HepG2 (cell line): ENCODE results near the gene CSTPP1. TPM values are rescaled to one million over a fixed set of nuclear protein-coding genes. Genes with fewer than 3 reads are reported as not detected.

Experiments used
- ATAC-seq: fragments of 200-7000 bp; cut with Tn5 transposase; 3 replicates; pipeline ENCODE4 v1.9.1; 2020; ENCODE audit warnings: mild to moderate bottlenecking, moderate library complexity
- BruUV-seq: library from RNA; stranded (reverse); fragments of 400-500 nt; replicated peaks from 2 replicates; lab custom pipeline; 2021; lab: Mats Ljungman, UMichigan
- CTCF ChIA-PET: fragments of 300-600 bp; formaldehyde crosslinking; extraction: SDS; loops from one replicate; lab custom pipeline; 2021; ENCODE audit warnings: low total read pairs, inconsistent platforms, low intra/inter-chr PET ratio; lab: Yijun Ruan, JAX
- POLR2A ChIA-PET: fragments of 350-600 bp; sonication (Branson Sonifier 250); formaldehyde crosslinking; loops from one replicate; lab custom pipeline; 2020; ENCODE audit warnings: antibody characterized with exemption, inconsistent platforms; lab: Yijun Ruan, JAX
- DNase-seq: peaks from one replicate; pipeline ENCODE4 v3.0.0-alpha.2; 2015; ENCODE audit warnings: low spot score
- FAIRE-seq: peaks from 3 replicates; lab custom pipeline; 2011; peaks lifted over from hg19 to GRCh38; lab: Jason Lieb, UNC
- H2AFZ ChIP-seq: one replicate; pipeline ENCODE4 v1.6.1; 2011; ENCODE audit warnings: low read length, inconsistent platforms
- H3K27ac ChIP-seq: fragments of 300-600 bp; 3 replicates; pipeline ENCODE4 v1.8.0; 2011; ENCODE audit warnings: mixed run types, mild to moderate bottlenecking, mixed read lengths, low read length, inconsistent platforms; ENCODE audit not compliant: insufficient read depth; ENCODE audit errors: extremely low read length
- H3K27me3 ChIP-seq, 2 experiments: fragments of 200-600 bp in 1 of 2; 2 replicates in 1 of 2; 3 replicates in 1 of 2; pipeline versions ENCODE4 v1.6.0 to v1.8.0; 2011; ENCODE audit warnings: low read length in 2 of 2, mild to moderate bottlenecking in 2 of 2, moderate library complexity in 2 of 2, inconsistent platforms in 1 of 2; ENCODE audit not compliant: insufficient read depth in 2 of 2, control insufficient read depth in 1 of 2
- H3K36me3 ChIP-seq, 2 experiments: fragments of 200-600 bp in 1 of 2; replicated peaks in 1 of 2; 2 replicates in 1 of 2; 3 replicates in 1 of 2; pipeline versions ENCODE4 v1.5.1 to v1.8.0; 2011; ENCODE audit warnings: low read length in 2 of 2, inconsistent platforms in 1 of 2; ENCODE audit not compliant: insufficient read depth in 2 of 2, control insufficient read depth in 1 of 2
- H3K4me1 ChIP-seq: 2 replicates; pipeline ENCODE4 v1.5.1; 2012; ENCODE audit warnings: low read length, inconsistent platforms; ENCODE audit not compliant: insufficient read depth
- H3K4me2 ChIP-seq: 2 replicates; pipeline ENCODE4 v1.6.0; 2011; ENCODE audit warnings: low read depth, low read length, inconsistent platforms
- H3K4me3 ChIP-seq, 3 experiments: fragments of 200-600 bp in 1 of 3; sonication (generic), shearing (Covaris generic) in 1 of 3; replicated peaks in 1 of 3; 2 replicates each; pipeline ENCODE4 v1.5.1; 2011 to 2016; ENCODE audit warnings: low read length in 3 of 3, inconsistent platforms in 2 of 3, low read depth in 2 of 3, mild to moderate bottlenecking in 2 of 3, control low read depth in 1 of 3, mixed read lengths in 1 of 3; ENCODE audit not compliant: insufficient read depth in 1 of 3
- H3K79me2 ChIP-seq: one replicate; pipeline ENCODE4 v1.6.1; 2011; ENCODE audit warnings: low read length, inconsistent platforms; ENCODE audit not compliant: insufficient read depth
- H3K9ac ChIP-seq: 2 replicates; pipeline ENCODE4 v1.6.0; 2011; ENCODE audit warnings: mild to moderate bottlenecking, low read depth, low read length, inconsistent platforms; ENCODE audit not compliant: insufficient read depth
- H3K9me3 ChIP-seq: 2 replicates; pipeline ENCODE4 v1.5.1; 2012; ENCODE audit warnings: mild to moderate bottlenecking, low read length
- H4K20me1 ChIP-seq: 2 replicates; pipeline ENCODE4 v1.6.0; 2011; ENCODE audit warnings: inconsistent platforms, mild to moderate bottlenecking, low read length, moderate library complexity; ENCODE audit not compliant: insufficient read depth
- ATF5 ChIP-seq: sonication (generic); formaldehyde crosslinking; IDR thresholded peaks from 2 replicates; pipeline ENCODE4 v1.4.0; 2020; ENCODE audit warnings: mild to moderate bottlenecking, low read depth, missing genetic modification reagents
- CCAR2 ChIP-seq: fragments of 200-400 bp; formaldehyde crosslinking; optimal IDR thresholded peaks from 2 replicates; pipeline ENCODE3; 2018; ENCODE audit warnings: low read depth, mild to moderate bottlenecking, low read length, moderate library complexity
- CREB3 ChIP-seq: sonication (generic); formaldehyde crosslinking; IDR thresholded peaks from 2 replicates; pipeline ENCODE4 v1.5.0; 2020; ENCODE audit warnings: missing genetic modification reagents
- ETV6 ChIP-seq: sonication (generic); formaldehyde crosslinking; conservative IDR thresholded peaks from 2 replicates; pipeline ENCODE4 v1.4.0; 2020; ENCODE audit warnings: missing genetic modification reagents
- HBP1 ChIP-seq: IDR thresholded peaks from 2 replicates; pipeline ENCODE4 v1.6.1; 2016; ENCODE audit warnings: low read depth, control low read depth
- SNAPC4 ChIP-seq: sonication (generic); formaldehyde crosslinking; IDR thresholded peaks from 2 replicates; pipeline ENCODE4 v1.4.0; 2020; ENCODE audit warnings: mild to moderate bottlenecking, missing genetic modification reagents
- XRCC5 ChIP-seq: fragments of 200-400 bp; formaldehyde crosslinking; optimal IDR thresholded peaks from 2 replicates; pipeline ENCODE3; 2017; ENCODE audit warnings: mild to moderate bottlenecking, low read length
- ZBTB7A ChIP-seq: sonication (generic); formaldehyde crosslinking; IDR thresholded peaks from 2 replicates; pipeline ENCODE4 v1.8.0; 2022; ENCODE audit warnings: mild to moderate bottlenecking, missing genetic modification reagents
- ZNF280B ChIP-seq: sonication (generic); formaldehyde crosslinking; IDR thresholded peaks from 2 replicates; pipeline ENCODE4 v1.5.0; 2020; ENCODE audit warnings: missing genetic modification reagents, mild to moderate bottlenecking, borderline replicate concordance
- ZNF281 ChIP-seq: sonication (generic); formaldehyde crosslinking; IDR thresholded peaks from 2 replicates; pipeline ENCODE4 v1.4.0; 2020; ENCODE audit warnings: missing genetic modification reagents, borderline replicate concordance
- ZNF557 ChIP-seq: sonication (generic); formaldehyde crosslinking; IDR thresholded peaks from 2 replicates; pipeline ENCODE4 v1.4.0; 2020; ENCODE audit warnings: missing genetic modification reagents
- ZNF589 ChIP-seq: sonication (generic); formaldehyde crosslinking; conservative IDR thresholded peaks from 2 replicates; pipeline ENCODE4 v1.8.0; 2022; ENCODE audit warnings: mild to moderate bottlenecking, moderate library complexity, missing genetic modification reagents
- WGBS: methylation state at CpG from one replicate; pipeline ENCODE4 v1.1.6; 2017; ENCODE audit warnings: low lambda C conversion rate; 5-methylcytosine and 5-hydroxymethylcytosine counted together
- in situ Hi-C: cut with HindIII; loops from 2 replicates; pipeline ENCODE4 v1.10.0; 2017; ENCODE audit warnings: low pct_unique_long_range_greater_than_20kb; ENCODE audit not compliant: extremely low pct_ligation_motif_present
- intact Hi-C: fragments of 100-400 bp; cut with micrococcal nuclease; formaldehyde crosslinking; loops from one replicate; pipeline ENCODE4 v1.10.0; 2022; ENCODE audit not compliant: unreplicated experiment
- polyA plus RNA-seq, 8 experiments: library from polyadenylated mRNA; depleted of rRNA in 3 of 8; stranded (reverse) in 7 of 8; unstranded in 1 of 8; fragments of >200 nt; fragmentation: Illumina TruSeq in 4 of 8; extraction: Trizol in 4 of 8; gene quantifications; 2 replicates each; pipeline versions ENCODE4 v1.2.1 to v1.2.3, GENCODE V29; 2011 to 2016; ENCODE audit warnings: low read depth in 4 of 8, missing spikeins in 1 of 8, mixed read lengths in 1 of 8; ENCODE audit not compliant: insufficient read depth in 1 of 8
- total RNA-seq, 5 experiments: library from RNA; depleted of rRNA; stranded (reverse); fragments of >200 nt; fragmentation: Illumina TruSeq; extraction: Trizol; gene quantifications; 2 replicates each; pipeline ENCODE4 v1.2.3, GENCODE V29; 2016; ENCODE audit warnings: low read depth in 1 of 5

CSTPP1 gene
- total and polyA plus RNA-seq, 2 of the 13 experiments (the other 11 are each of a cell fraction or from before 2014, with no cell fraction given) = 12.3 to 14.6 TPM

GRCh38 chr11:47033439-47033838, 96.9 kb downstream of the CSTPP1 start:
- intact Hi-C loops = no loop called here
- Histone ChIP-seq H3K27me3 (no peaks in the 10 kb centered on the region), H3K4me2 (no peak overlapping the region), H3K4me1 (0 out of 2 replicates have a peak, but pooled peaks cover 7% of the 10 kb centered on the region), H3K36me3 (no peaks in the 10 kb centered on the region), H3K4me3 (no peak overlapping the region), H3K9me3 (no peaks in the 10 kb centered on the region), H4K20me1 (no peaks in the 10 kb centered on the region), H3K9ac (no peak overlapping the region), H2AFZ (no peak overlapping the region), H3K79me2 (no peaks in the 10 kb centered on the region), H3K27ac (no peak overlapping the region)
- BruUV-seq = no TSS peak
- ChIA-PET POLR2A (no interaction called here), CTCF (no interaction called here)
- ATAC-seq (no peak), FAIRE-seq (no peak), DNase-seq (no peak)
- in situ Hi-C loops = no loop called here
- WGBS = 98% methylated on average over 2 of the region's 2 CpGs
- TF ChIP-seq XRCC5 = no peak
- TF ChIP-seq ZNF281 (CRISPR knock-in tag) = no peak
- no peak for TF ChIP-seq ZNF589 (CRISPR knock-in tag)
- no peak for TF ChIP-seq SNAPC4 (CRISPR knock-in tag)
- TF ChIP-seq ZBTB7A (CRISPR knock-in tag) = no peak
- no peak for TF ChIP-seq ATF5 (CRISPR knock-in tag)
- TF ChIP-seq ZNF557 (CRISPR knock-in tag) = no peak
- no peak for TF ChIP-seq ZNF280B (CRISPR knock-in tag)
- TF ChIP-seq HBP1 (CRISPR knock-in tag) = no peak
- no peak for TF ChIP-seq CCAR2
- TF ChIP-seq ETV6 (CRISPR knock-in tag) = no peak
- TF ChIP-seq CREB3 = no peak
